ENCODE results near the gene ACOX3.

The ACOX3 gene

GRCh38 chr4:8465615-8466611 lies 25.4 kb upstream of the ACOX3 start:
- DNase-seq = no peak

- no peak for DNase-seq
These were observed 23.9 kb upstream of the ACOX3 start for GRCh38 chr4:8464381-8464780.

GRCh38 chr4:8463811-8464210 lies 23.3 kb upstream of the ACOX3 start:
- DNase-seq = no peak

GRCh38 chr4:8461616-8462015 lies 21.1 kb upstream of the ACOX3 start:
- DNase-seq = no peak

GRCh38 chr4:8461086-8461485 lies 20.6 kb upstream of the ACOX3 start:
- no peak for DNase-seq

GRCh38 chr4:8459867-8460445 lies 19.4 kb upstream of the ACOX3 start:
- no peak for DNase-seq

- no peak for DNase-seq
These were observed 17.2 kb upstream of the ACOX3 start for GRCh38 chr4:8457646-8458252.

- DNase-seq = no peak
These were observed 13.4 kb upstream of the ACOX3 start for GRCh38 chr4:8453957-8454356.

GRCh38 chr4:8451440-8452182 lies 11.1 kb upstream of the ACOX3 start:
- no peak for DNase-seq

- DNase-seq = no peak
These were observed 5.6 kb upstream of the ACOX3 start for GRCh38 chr4:8446122-8446521.

GRCh38 chr4:8443801-8444200 lies 3.3 kb upstream of the ACOX3 start:
- no peak for DNase-seq

GRCh38 chr4:8442596-8443358 lies 2.3 kb upstream of the ACOX3 start:
- DNase-seq = no peak

GRCh38 chr4:8441499-8442091 lies 1.1 kb upstream of the ACOX3 start:
- no peak for DNase-seq

- DNase-seq = peak; percentile 52
These were observed 520 bp downstream of the ACOX3 start for GRCh38 chr4:8439914-8440491.

GRCh38 chr4:8439168-8439567 lies 1.4 kb downstream of the ACOX3 start:
- DNase-seq = no peak

GRCh38 chr4:8438743-8439142 lies 1.8 kb downstream of the ACOX3 start:
- no peak for DNase-seq

GRCh38 chr4:8437281-8437680 lies 3.2 kb downstream of the ACOX3 start:
- no peak for DNase-seq

- peak; percentile 42 for DNase-seq
These were observed 4.8 kb downstream of the ACOX3 start for GRCh38 chr4:8435656-8436121.

GRCh38 chr4:8434251-8435073 lies 6.1 kb downstream of the ACOX3 start:
- no peak for DNase-seq

GRCh38 chr4:8433136-8433535 lies 7.4 kb downstream of the ACOX3 start:
- DNase-seq = no peak

GRCh38 chr4:8431553-8431952 lies 9.0 kb downstream of the ACOX3 start:
- no peak for DNase-seq

All from CD4-positive, alpha-beta T cell treated with Interleukin-12 subunit alpha and Interleukin-12 subunit beta, for 1 hour (primary cell).